Astrocyte of the hippocampus (primary cell): ENCODE data around the gene SLC16A9.

ENCODE experiments used
- DNase-seq: peaks from one replicate; pipeline ENCODE4 v3.0.0; 2011; ENCODE audit warnings: low read depth, low spot score

The SLC16A9 gene

GRCh38 chr10:59719374-59719773, 9.7 kb upstream of the SLC16A9 start:
- DNase-seq: no peak

GRCh38 chr10:59718257-59718656, 8.6 kb upstream of the SLC16A9 start:
- no peak for DNase-seq

- no peak for DNase-seq
Observed at GRCh38 chr10:59713196-59713821, 3.7 kb upstream of the SLC16A9 start.

GRCh38 chr10:59711871-59712494, 2.3 kb upstream of the SLC16A9 start:
- no peak for DNase-seq

GRCh38 chr10:59708816-59709394, 745 bp downstream of the SLC16A9 start:
- peak; percentile 69 for DNase-seq

GRCh38 chr10:59706851-59707797, 2.5 kb downstream of the SLC16A9 start:
- DNase-seq: no peak

- no peak for DNase-seq
Observed at GRCh38 chr10:59705931-59706330, 3.7 kb downstream of the SLC16A9 start.

- no peak for DNase-seq
Observed at GRCh38 chr10:59704630-59705029, 5.0 kb downstream of the SLC16A9 start.

GRCh38 chr10:59702347-59702746, 7.3 kb downstream of the SLC16A9 start:
- DNase-seq: no peak

- no peak for DNase-seq
Observed at GRCh38 chr10:59700709-59701108, 8.9 kb downstream of the SLC16A9 start.

GRCh38 chr10:59698326-59698725, 11.3 kb downstream of the SLC16A9 start:
- no peak for DNase-seq

- no peak for DNase-seq
Observed at GRCh38 chr10:59695637-59696036, 14.0 kb downstream of the SLC16A9 start.

- DNase-seq: no peak
Observed at GRCh38 chr10:59694936-59695335, 14.7 kb downstream of the SLC16A9 start.

GRCh38 chr10:59692113-59692512, 17.5 kb downstream of the SLC16A9 start:
- DNase-seq: no peak

GRCh38 chr10:59688921-59689351, 20.7 kb downstream of the SLC16A9 start:
- DNase-seq: no peak

- no peak for DNase-seq
Observed at GRCh38 chr10:59687657-59688056, 22.0 kb downstream of the SLC16A9 start.

GRCh38 chr10:59684006-59684405, 25.6 kb downstream of the SLC16A9 start:
- DNase-seq: no peak

- DNase-seq: no peak
Observed at GRCh38 chr10:59682986-59683937, 26.4 kb downstream of the SLC16A9 start.

- no peak for DNase-seq
Observed at GRCh38 chr10:59680199-59680598, 29.5 kb downstream of the SLC16A9 start.

- peak; percentile 42 for DNase-seq
Observed at GRCh38 chr10:59678884-59679301, 30.8 kb downstream of the SLC16A9 start.
